ENCODE data around the gene KLHL5.

The KLHL5 gene

DNA sequence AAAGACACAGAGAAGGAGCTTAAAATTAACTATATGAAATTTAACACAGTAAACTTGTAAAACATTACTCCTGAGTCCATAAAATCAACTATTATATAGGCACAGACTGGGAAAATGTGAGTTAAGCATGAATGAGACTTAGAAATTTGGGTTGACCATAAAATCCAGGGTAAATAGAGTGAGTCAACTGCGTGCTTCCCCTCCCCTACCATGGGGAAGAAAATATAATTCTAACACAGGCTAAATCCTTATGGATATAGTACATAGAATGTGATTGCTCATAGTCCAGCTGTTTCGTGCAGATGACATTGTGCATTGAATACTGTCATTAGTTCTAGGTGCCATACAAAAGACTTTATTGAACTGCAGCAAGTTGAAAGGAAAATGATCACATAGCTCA, 42.2 kb downstream of the KLHL5 start:
- H3K4me3 ChIP-seq (replicated peaks; ENCODE audit: low read depth, low read length) = no peak overlapping the region
- no peak for DNase-seq (ENCODE audit: extremely low read depth, low read depth)
- TF ChIP-seq, protein P1, sequence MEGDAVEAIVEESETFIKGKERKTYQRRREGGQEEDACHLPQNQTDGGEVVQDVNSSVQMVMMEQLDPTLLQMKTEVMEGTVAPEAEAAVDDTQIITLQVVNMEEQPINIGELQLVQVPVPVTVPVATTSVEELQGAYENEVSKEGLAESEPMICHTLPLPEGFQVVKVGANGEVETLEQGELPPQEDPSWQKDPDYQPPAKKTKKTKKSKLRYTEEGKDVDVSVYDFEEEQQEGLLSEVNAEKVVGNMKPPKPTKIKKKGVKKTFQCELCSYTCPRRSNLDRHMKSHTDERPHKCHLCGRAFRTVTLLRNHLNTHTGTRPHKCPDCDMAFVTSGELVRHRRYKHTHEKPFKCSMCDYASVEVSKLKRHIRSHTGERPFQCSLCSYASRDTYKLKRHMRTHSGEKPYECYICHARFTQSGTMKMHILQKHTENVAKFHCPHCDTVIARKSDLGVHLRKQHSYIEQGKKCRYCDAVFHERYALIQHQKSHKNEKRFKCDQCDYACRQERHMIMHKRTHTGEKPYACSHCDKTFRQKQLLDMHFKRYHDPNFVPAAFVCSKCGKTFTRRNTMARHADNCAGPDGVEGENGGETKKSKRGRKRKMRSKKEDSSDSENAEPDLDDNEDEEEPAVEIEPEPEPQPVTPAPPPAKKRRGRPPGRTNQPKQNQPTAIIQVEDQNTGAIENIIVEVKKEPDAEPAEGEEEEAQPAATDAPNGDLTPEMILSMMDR (IDR thresholded peaks at IDR 0.05; ENCODE audit: low read depth, low read length, missing control alignments) = no peak

DNA sequence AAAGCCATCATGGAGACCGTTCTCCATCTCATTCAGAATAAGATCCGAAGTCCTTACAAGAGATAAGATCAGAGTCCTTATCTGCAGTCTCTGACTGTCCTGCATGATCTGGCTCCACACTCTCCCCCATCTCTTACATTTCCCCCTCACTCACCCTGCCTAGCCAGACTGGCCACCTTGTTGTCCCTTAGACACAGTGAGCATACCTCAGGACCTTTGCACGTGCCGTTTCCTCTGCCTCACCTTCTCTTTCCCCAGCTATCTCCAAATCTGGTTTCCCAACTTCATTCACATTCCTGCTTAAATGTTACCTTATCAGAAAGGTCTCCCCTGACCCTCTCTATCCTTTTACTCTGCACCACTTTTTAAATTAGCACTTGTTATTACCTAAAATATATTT, 44.0 kb downstream of the KLHL5 start:
- no peak for DNase-seq (ENCODE audit: extremely low read depth, low read depth)
- no peak overlapping the region for H3K4me3 ChIP-seq (replicated peaks; ENCODE audit: low read depth, low read length)
- TF ChIP-seq, protein P1 (IDR thresholded peaks at IDR 0.05; ENCODE audit: low read depth, low read length, missing control alignments) = no peak

DNA sequence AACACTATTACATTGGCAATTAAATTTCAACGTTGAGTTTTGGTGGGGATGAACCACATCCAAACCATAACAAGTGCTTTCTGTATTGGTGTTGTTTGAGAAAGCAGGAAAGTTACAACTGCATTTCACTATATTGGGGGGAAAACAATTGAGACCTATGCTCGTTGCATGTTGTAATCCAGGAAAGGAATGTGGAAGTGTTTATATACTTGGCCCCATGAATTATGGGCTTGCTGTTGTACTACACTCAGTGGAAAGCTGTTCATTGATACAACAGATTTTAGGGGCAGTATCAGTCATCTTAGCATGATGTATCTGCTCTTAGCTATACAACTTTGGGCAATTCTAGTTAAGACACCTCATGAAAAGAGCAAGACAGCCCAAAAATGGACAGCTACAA, 52.4 kb downstream of the KLHL5 start:
- DNase-seq (ENCODE audit: extremely low read depth, low read depth) = no peak
- TF ChIP-seq, protein P1 (IDR thresholded peaks at IDR 0.05; ENCODE audit: low read depth, low read length, missing control alignments) = no peak

DNA sequence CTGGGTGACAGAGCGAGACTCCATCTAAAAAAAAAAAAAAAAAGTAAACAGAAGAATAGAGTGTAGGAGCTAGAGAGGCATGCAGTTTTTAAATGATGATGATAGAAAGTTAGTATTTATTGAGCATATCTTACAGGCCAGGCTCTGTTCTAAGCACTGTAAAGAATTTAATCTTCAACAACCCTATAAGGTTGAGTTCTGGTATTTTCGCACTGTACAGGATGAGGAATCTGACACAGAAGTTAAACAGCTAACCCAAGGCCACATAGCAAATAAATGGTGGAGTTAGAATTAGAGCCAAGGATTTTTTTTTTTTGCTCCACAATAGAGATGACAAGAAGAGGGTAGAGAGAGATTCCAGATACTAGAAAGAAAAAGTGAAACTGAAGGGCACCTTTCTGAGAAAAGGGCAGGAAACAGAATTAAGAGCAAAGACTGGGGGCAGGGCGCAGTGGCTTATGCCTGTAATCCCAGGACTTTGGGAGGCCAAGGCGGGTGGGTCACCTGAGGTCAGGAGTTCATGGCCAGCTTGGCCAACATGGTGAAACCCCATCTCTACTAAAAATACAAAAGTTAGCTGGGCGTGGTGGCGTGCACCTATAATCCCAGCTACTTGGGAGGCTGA, 56.1 kb downstream of the KLHL5 start:
- no peak for DNase-seq (ENCODE audit: extremely low read depth, low read depth)
- H3K4me3 ChIP-seq (replicated peaks; ENCODE audit: low read depth, low read length) = no peak overlapping the region
- TF ChIP-seq, protein P1 (IDR thresholded peaks at IDR 0.05; ENCODE audit: low read depth, low read length, missing control alignments) = no peak

More for the DNA sequence above, 52.4 kb downstream of the KLHL5 start:
- H3K4me3 ChIP-seq (replicated peaks; ENCODE audit: low read depth, low read length) = no peak overlapping the region

DNA sequence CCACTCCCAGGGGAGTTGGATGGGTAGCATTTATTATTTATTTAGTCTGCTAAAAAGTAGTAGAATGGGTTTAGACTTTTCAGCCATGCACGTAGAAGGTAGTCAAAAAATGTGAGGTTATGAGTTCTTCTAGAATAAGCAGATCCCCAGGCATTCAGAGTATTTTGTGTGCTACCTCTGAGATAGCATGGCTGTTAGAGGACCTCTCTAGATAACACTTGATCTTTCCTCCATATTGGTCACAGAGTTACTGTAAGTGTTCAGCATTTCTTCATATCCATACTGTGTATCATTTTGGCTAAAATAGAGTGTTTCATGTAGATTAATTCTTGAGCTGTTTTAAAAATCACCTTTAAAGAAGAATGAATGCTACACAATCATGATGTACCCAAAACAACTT, 58.4 kb downstream of the KLHL5 start:
- no peak for DNase-seq (ENCODE audit: extremely low read depth, low read depth)
- H3K4me3 ChIP-seq (replicated peaks; ENCODE audit: low read depth, low read length) = no peak overlapping the region
- TF ChIP-seq, protein P1 (IDR thresholded peaks at IDR 0.05; ENCODE audit: low read depth, low read length, missing control alignments) = no peak

DNA sequence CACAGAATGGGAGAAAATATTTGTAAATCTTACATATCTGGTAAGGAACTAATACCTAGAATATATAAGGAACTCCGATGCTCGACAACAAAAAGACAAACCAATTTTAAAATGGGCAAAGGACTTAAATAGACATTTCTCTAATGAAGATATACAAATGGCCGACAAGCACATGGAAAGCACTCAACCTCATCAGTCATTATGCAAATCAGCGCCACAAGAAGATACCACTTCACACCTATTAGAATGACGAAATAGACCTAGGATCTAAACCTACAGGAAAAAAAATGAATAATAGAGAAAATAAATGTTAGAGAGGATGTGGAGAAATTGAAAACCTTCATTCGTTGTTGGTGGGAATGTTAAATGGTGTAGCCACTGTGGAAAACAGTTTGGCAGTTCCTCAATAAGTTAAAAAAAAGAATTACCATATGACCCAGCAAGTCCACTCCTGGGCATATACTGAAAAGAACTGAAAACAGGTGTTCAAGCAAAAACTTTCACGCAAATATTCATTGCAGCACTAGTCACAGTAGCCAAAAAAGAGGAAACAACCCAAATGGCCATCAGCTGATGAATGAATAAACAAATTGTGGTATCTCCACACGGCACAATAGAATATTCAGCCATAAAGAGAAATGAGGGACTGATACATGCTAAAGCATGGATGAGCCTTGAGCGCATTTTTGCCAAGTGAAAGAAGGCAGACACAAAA, 63.0 kb downstream of the KLHL5 start:
- TF ChIP-seq, protein P1 (IDR thresholded peaks at IDR 0.05; ENCODE audit: low read depth, low read length, missing control alignments) = no peak
- DNase-seq (ENCODE audit: extremely low read depth, low read depth) = no peak
- no peak overlapping the region for H3K4me3 ChIP-seq (replicated peaks; ENCODE audit: low read depth, low read length)

Data from HFF-Myc (cell line).